Right atrium auricular region (tissue), 2 donors: ENCODE data around the gene GNGT2. TPM values are rescaled to one million over a fixed set of nuclear protein-coding genes. Genes with fewer than 3 reads are reported as not detected.
A peak's percentile ranks its signal among the peaks of the same experiment; 100 is the strongest.

Experiments used
- DNase-seq: peaks from one replicate; pipeline ENCODE4 v3.0.0-alpha.2; 2019; ENCODE audit warnings: low spot score
- H3K27ac ChIP-seq, 2 donors: fragments of 200-600 bp; sonication (generic); 1 replicate in 1 of 2; 2 replicates in 1 of 2; pipeline ENCODE4 v1.5.1; 2016 to 2019
- H3K27me3 ChIP-seq, 2 donors: fragments of 200-600 bp; sonication (generic); one replicate each; pipeline versions ENCODE4 v1.5.1 to v1.6.0; 2017 to 2019
- H3K36me3 ChIP-seq: fragments of 200-600 bp; sonication (generic); one replicate; pipeline ENCODE4 v1.5.1; 2016
- H3K4me1 ChIP-seq, 2 donors: fragments of 200-600 bp; sonication (generic); one replicate each; pipeline versions ENCODE4 v1.5.1 to v1.6.0; 2017 to 2019
- H3K4me3 ChIP-seq, 2 donors: fragments of 200-600 bp; sonication (generic); 1 replicate in 1 of 2; 2 replicates in 1 of 2; pipeline ENCODE4 v1.5.1; 2017 to 2019; ENCODE audit warnings: mild to moderate bottlenecking in 1 of 2, moderate library complexity in 1 of 2
- H3K9me3 ChIP-seq, 2 donors: fragments of 200-600 bp; sonication (generic); one replicate each; pipeline ENCODE4 v1.5.1; 2019
- total RNA-seq, 2 donors: library from RNA; depleted of rRNA; stranded (reverse); fragments of >200 nt; gene quantifications; one replicate each; pipeline ENCODE4 v1.1.0, GENCODE V29; 2016
- TF ChIP-seq, protein P1 (sequence below), 2 donors: fragments of 200-600 bp; sonication (generic); IDR thresholded peaks; one replicate each; pipeline ENCODE4 v1.5.1; 2019; ENCODE audit warnings: antibody characterized with exemption in 2 of 2

Gene GNGT2
- total RNA-seq, 2 donors from 2014 or later, result 0.90 to 1.4 TPM

DNA sequence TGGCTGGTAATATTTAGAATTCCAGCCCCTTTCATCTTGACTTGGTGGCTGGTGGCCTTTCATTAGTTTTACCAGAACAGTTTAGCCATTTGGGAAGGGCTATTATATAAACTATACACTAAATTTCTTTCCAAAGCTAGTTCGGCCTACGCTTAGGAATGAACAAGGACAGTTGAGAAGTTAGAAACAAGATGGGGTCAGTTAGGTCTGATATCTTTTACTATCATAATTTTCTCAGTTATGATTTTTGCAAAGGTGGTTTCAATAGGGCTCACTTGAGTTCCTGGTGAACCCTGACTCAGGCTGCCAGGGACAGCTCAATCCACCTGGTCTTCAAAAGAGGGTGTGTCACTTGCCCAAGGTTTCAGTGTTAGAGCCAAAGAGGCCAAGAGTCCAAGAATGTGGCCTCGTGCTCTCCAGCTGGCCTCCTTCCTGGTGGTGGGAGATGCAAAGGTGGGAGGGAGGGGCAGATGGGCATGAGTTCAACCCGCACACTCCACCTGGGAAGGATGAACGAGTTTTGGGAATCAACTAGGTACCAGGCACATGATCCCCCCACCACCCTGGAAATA lies 24.2 kb upstream of the GNGT2 start:
- Histone ChIP-seq H3K36me3 (no peaks in the 10 kb centered on the region), H3K27me3 (no peaks in the 10 kb centered on the region), H3K4me3 (no peak overlapping the region), H3K27ac (no peak overlapping the region), H3K4me1 (peaks cover 0 to 18% of the 10 kb centered on the region in 2 donors), H3K9me3 (no peaks in the 10 kb centered on the region)
- DNase-seq, result no peak
- TF ChIP-seq, protein P1, sequence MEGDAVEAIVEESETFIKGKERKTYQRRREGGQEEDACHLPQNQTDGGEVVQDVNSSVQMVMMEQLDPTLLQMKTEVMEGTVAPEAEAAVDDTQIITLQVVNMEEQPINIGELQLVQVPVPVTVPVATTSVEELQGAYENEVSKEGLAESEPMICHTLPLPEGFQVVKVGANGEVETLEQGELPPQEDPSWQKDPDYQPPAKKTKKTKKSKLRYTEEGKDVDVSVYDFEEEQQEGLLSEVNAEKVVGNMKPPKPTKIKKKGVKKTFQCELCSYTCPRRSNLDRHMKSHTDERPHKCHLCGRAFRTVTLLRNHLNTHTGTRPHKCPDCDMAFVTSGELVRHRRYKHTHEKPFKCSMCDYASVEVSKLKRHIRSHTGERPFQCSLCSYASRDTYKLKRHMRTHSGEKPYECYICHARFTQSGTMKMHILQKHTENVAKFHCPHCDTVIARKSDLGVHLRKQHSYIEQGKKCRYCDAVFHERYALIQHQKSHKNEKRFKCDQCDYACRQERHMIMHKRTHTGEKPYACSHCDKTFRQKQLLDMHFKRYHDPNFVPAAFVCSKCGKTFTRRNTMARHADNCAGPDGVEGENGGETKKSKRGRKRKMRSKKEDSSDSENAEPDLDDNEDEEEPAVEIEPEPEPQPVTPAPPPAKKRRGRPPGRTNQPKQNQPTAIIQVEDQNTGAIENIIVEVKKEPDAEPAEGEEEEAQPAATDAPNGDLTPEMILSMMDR (IDR thresholded peaks at IDR 0.05), result no peak

DNA sequence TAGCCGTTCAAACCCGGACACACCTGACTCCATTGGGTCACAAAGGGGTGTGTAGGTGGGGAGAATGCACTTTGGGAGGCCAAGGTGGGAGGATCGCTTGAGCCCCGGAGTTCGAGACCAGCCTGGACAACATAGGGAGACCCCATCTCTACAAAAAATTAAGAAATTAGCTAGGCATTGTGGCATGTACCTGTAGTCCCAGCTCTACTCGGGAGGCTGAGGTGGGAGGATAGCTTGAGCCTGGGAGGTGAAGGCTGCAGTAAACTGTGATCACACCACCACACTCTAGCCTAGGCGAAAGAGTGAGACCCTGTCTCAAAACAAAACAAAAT lies 21.2 kb upstream of the GNGT2 start:
- H3K36me3 ChIP-seq, result no peaks in the 10 kb centered on the region
- no peaks in the 10 kb centered on the region for H3K27me3 ChIP-seq
- peaks cover 0 to 22% of the 10 kb centered on the region in 2 donors for H3K4me1 ChIP-seq
- no peak overlapping the region for H3K4me3 ChIP-seq
- TF ChIP-seq, protein P1 (IDR thresholded peaks at IDR 0.05), result no peak
- no peak for DNase-seq
- H3K27ac ChIP-seq, result no peak overlapping the region
- H3K9me3 ChIP-seq, result no peaks in the 10 kb centered on the region

DNA sequence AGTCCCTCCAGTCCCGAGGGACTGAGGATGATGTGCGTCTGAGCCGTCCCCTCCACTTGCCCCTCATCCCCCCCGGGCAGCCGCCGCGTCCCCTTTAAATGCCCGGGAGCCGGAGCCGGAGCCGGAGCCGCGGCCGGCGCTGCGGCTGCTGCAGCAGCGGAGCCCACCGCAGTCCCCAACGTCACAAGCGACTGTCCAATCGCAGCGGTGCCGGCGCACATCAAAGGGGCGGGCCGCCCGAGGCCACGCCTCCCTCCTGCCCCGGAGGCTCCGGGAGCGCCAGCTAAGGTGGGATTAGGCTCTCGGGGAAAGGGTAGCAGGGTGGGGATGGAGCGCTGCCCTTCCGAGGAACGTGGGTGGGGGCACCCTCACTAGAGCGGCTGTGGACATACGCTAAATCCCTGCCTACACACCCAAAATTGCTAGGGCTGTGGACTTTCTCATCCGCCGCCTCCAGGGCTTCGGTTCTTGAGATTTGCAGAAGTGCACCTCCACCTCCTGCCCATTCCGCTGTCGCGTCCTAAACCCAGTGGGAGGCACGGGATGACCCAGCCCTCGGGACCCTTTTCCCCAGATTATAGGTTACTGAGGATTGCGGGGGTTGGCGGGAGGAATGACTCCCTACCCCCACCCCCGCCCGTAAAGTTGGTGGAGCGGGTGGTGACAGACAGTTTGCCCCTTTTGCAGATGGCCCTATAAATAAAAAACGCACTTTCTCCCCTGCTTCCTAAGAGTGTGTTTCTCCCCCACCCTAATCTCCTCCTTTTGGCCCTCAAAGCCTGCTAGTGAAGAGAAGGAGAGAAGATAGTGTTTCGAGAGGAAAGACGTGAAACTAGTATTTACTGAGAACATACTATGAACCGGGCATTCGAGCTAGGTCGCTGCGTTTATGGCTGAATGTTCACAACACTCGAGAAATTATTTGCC lies 20.5 kb upstream of the GNGT2 start, which contains the start of gene PHOSPHO1:
TSS of gene PHOSPHO1 (minus strand) at position 152 of the 927 bp plus-strand sequence. CDS start 4,096 bp downstream, outside the sequence.
- peak; percentile 85 for DNase-seq
- H3K36me3 ChIP-seq, result no peaks in the 10 kb centered on the region
- peak within 1 kb of the TSS in 1 of 2 donors; percentile 46 for H3K27ac ChIP-seq
- TF ChIP-seq, protein P1 (IDR thresholded peaks at IDR 0.05), result peak in 1 of 2 donors; percentile 9
- no peaks in the 10 kb centered on the region for H3K27me3 ChIP-seq
- no peaks in the 10 kb centered on the region for H3K9me3 ChIP-seq
- peak within 1 kb of the TSS; percentile 47 to 64 for H3K4me3 ChIP-seq
- peaks cover 0 to 22% of the 10 kb centered on the region in 2 donors for H3K4me1 ChIP-seq

DNA sequence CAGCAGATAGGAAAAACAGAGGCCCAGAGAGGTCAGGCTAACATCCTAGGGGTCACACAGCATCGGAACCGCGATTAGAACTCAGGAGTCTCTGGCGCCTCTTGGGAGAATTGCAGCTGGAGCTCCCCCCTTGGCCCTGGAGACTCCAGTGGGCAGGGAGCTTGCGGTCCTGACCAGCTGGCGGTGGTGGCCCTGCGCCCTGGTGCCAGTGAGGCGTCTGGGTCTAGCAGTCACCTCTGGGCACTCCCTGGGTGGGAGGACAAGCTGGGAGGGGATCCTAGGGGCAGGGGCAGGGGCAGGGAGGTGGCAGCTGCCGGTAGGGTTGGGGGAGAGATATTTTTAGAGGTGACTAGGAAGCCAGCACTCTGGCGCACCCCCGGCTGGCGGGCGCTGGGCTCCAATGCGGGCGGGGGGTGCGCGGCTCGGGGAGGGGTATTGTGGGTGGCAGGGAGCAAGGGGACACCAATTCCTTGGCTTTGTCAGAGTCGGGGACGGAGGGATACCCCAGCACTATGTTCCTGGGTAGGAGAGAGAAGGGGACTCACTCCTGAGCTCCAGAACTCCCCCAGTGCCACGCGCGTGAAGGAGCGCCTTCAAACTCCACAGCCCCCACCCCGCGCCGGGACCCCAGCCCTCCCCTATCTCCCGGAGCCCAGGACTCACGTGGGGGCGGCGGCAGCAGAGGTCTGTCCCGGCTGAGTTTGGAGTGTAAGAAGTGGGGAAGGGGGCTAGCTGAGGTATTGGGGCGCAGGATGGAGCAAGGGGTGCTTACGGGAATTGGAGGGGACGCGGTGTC lies 19.6 kb upstream of the GNGT2 start:
- DNase-seq, result no peak
- H3K36me3 ChIP-seq, result no peaks in the 10 kb centered on the region
- TF ChIP-seq, protein P1 (IDR thresholded peaks at IDR 0.05), result no peak
- H3K27ac ChIP-seq, result no peak overlapping the region
- peaks cover 0 to 5% of the 10 kb centered on the region in 2 donors for H3K27me3 ChIP-seq
- peaks cover 0 to 23% of the 10 kb centered on the region in 2 donors for H3K4me1 ChIP-seq
- H3K4me3 ChIP-seq, result peak overlapping the region; percentile 47 to 64
- no peaks in the 10 kb centered on the region for H3K9me3 ChIP-seq

DNA sequence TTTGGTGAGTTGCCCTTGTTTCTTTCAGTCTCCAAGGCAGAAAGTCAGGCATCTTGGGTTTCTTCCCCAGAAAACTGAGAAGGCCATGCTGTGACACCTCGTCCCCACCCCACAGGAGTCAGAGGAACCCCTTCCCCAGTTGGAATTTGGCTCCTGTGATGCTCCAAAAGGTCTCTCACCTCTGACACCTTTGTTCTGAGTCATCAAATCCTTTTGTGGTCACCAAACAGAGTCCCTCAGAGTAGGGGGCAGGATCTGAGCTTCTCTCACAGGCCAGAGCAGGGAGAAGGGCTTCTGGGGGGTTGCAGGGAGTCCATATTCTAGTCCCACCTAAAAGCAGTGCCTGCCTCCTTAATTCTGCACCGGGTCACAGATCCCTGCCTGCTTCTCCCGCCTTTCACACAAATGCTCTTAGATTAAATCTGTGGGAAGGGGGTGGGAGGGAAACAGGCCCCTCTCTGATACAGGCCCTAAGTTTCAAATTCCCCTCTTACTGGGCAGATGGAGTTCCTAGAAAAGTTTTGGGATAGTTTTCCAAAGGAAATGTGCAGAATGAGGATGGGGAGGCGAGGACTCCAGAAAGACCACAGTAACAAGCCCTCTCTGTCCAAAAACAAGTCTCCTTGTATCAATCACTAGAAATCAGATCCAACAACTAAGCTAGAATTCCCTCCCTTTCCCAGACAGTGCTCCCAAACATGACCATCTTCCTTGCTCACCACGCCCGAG lies 18.9 kb upstream of the GNGT2 start:
- no peaks in the 10 kb centered on the region for H3K36me3 ChIP-seq
- peaks cover 0 to 8% of the 10 kb centered on the region in 2 donors for H3K27me3 ChIP-seq
- DNase-seq, result no peak
- TF ChIP-seq, protein P1 (IDR thresholded peaks at IDR 0.05), result no peak
- no peaks in the 10 kb centered on the region for H3K9me3 ChIP-seq
- H3K4me1 ChIP-seq, result peaks cover 0 to 31% of the 10 kb centered on the region in 2 donors
- peak overlapping the region in 1 of 2 donors; percentile 64 for H3K4me3 ChIP-seq
- H3K27ac ChIP-seq, result no peak overlapping the region
